COLO829 (cell line): ENCODE results near the gene LRRC61.
"Not testable (repeated sequence)": the region's sequence is repeated elsewhere in the genome, so short reads cannot be mapped to it uniquely, and the experiment has no call there.

Experiments
- DNase-seq: peaks from one replicate; pipeline ENCODE4 v3.0.0; 2012; ENCODE audit warnings: low spot score

The LRRC61 gene

GRCh38 chr7:150307904-150308303, 15.3 kb upstream of the LRRC61 start:
- DNase-seq, result no peak

- DNase-seq, result no peak
Measured at GRCh38 chr7:150308575-150308974, 14.6 kb upstream of the LRRC61 start.

DNA sequence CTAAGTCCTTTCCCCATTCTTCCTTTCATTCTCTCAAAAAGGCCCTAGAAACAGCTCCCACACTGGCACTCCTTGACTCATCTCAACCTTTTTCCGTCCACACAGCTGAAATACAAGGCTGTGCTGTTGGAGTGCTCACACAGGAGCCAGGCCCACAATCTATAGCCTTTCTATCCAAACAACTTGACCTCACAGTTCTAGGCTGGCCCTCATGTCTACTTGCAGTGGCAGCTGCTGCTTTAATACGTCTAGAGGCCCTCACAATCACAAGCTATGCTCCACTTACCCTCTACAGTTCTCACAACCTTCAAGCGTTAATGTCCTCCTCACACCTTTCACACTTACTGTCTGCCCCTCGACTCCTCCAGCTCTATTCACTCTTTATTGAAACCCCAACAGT, 12.0 kb upstream of the LRRC61 start:
- DNase-seq, result no peak

DNA sequence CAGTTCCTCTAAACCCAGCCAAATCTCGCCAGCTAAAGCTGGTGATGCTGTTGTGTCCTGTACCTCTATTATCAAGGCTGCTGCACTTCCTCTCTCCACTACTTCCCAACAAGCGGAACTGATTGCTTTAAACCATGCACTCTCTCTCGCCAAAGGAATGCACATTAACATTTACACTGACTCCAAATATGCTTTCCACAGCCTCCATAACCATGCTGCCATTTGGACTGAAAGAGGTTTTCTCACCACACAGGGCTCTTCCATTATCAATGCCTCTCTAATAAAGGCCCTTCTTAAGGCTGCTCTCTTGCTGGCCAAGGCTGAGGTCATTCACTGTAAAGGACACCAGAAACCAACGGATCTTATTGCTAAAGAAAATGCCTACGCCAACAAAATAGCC, 11.4 kb upstream of the LRRC61 start:
- peak; percentile 31 for DNase-seq

- not testable (repeated sequence) for DNase-seq
Measured at GRCh38 chr7:150312649-150313366, 10.3 kb upstream of the LRRC61 start.

GRCh38 chr7:150313367-150313809, 9.8 kb upstream of the LRRC61 start:
- DNase-seq, result no peak

- no peak for DNase-seq
Measured at GRCh38 chr7:150313870-150314269, 9.3 kb upstream of the LRRC61 start.

DNA sequence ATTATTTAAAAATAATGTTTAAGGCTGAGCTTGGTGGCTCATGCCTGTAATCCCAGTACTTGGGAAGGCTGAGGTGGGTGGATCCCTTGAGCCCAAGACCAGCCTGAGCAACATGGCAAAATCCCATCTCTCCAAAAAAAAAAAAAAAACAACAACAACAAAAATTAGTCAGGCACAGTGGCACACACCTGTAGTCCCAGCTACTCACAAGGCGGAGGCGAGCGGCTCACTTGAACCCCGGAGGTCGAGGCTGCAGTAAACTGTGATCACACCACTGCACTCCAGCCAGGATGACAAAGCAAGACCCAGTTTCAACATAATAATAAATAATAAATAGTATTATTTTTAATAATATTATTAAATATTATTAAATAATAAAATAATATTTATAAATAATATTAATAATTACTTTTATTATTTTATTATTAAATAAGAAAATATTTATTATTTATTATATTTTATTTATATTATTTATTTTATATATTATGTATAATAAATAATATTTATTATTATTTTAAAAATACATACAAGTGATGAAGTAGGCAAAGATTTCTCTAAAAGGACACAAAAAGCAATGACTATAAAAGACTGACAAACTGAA, 8.4 kb upstream of the LRRC61 start:
- no peak for DNase-seq

GRCh38 chr7:150316987-150317386, 6.2 kb upstream of the LRRC61 start:
- DNase-seq, result not testable (repeated sequence)

DNA sequence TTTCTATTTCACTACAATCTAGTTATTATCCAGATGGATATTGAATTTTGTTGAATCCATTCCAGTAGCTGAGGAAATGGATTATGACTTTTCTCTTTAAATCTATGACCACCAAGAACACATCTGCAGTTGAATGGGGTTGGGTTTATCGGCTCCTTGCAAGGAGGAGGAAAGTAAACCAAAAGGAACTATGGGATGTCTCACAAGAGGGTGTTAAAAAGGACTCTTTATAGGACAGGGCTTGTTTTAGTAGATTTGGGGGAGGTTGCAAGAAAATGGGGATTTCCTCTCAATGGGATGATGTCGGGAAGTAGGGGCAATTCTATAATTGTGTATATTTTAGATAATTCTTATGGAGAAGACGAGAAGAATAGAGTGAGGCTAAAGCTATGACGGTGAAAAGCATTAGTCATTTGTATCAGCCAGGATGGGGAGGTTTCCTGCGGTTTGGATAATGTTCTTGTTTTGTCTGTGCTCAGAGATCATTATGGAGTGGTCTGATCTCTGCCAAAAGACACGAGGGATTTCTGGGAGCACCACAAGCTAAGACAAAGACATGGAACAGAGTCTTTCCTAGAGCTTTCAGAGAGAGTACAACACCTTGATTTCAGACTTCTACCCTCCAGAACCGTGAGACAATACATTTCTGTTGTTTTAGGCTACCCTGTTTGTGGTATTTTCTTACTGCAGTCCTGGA, 5.3 kb upstream of the LRRC61 start:
- DNase-seq, result no peak

DNA sequence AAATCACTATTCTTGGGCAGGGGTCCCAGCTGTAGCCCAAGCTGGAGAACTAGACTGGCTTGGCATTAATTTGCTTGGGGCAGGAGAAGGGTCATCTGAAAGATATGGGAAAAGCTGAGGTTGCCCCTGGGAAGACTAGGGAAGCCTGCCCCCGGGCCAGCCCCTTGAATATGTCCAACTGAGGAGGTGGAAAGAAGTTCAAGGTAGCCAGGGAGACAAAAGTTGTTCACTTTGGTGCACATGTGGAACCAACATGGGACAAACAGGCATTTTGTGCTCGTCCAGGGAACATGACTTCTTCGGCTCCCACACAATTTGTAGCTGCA, 1.4 kb upstream of the LRRC61 start:
- DNase-seq, result no peak

DNA sequence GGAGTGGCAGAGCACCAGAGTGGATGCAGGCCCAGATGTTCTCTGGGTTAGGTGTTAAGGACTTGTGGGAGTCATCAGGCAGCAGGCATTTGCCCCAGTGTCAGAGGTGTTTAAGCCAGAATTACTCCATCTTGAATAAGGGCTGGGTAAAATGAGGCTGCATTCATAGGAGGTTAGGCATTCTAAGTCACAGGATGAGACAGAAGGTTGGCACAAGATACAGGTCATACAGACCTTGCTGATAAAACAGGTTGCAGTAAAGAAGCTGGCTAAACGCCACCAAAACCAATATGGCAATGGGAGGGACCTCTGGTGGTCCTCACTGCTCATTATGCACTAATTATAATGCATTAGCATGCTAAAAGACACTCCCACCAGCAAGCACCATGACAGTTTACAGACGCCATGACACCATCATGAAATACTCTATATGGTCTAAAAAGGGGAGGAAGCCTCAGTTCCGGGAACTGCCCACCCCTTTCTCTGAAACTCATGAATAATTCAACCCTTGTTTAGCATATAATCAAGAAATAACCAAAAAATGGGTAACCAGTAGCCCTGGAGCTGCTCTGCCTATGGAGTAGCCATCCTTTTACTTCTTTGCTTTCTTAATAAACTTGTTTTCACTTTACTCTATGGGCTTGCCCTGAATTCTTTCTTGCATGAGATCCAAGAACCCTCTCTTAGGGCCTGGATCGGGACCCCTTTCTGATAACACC, 882 bp upstream of the LRRC61 start:
- no peak for DNase-seq

GRCh38 chr7:150323682-150324372, 672 bp downstream of the LRRC61 start:
- DNase-seq, result no peak

GRCh38 chr7:150324373-150324961, 1.3 kb downstream of the LRRC61 start:
- DNase-seq, result no peak

DNA sequence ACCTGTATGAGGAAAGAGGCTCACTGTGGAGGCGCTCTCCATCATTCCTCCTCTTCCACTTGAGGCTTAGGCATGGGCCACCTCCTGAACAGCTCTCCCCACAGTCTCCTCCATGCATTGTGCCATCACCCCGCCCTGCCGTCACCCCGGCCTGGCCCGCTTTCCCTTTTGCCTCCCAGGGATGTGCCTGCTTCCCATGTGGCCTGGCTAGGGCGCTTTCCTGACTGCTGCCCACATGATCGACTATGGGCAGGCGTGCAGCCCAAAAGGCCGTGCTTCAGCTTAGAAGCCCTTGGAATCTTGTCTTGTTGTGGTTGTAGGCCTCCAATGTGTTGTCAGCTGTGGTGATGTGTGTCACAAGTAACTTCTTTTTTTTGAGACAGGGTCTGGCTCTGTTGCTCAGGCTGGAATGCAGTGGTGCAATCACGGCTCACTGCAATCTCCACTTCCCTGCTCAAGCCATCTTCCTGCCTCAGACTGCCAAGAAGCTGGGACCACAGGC, 2.0 kb downstream of the LRRC61 start:
- no peak for DNase-seq

DNA sequence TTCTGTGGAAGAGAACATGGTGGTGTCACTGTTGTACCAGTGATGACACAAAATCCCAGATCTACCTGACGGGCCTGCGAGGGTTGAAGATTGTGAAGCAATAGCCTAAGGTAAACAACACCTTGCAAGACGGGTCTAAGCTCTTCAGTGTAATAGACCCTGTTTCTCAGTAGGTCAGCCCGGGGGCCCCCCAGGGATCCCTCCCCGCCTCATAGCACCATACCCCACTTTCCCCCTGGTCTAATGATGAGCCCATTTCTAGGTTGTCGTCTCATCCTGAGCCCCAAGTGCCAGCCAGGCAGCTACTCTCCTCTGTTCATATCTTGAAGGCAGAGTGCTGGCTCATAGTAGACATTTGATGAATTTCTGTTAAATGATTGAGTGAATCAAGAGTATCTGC, 2.7 kb downstream of the LRRC61 start:
- no peak for DNase-seq

DNA sequence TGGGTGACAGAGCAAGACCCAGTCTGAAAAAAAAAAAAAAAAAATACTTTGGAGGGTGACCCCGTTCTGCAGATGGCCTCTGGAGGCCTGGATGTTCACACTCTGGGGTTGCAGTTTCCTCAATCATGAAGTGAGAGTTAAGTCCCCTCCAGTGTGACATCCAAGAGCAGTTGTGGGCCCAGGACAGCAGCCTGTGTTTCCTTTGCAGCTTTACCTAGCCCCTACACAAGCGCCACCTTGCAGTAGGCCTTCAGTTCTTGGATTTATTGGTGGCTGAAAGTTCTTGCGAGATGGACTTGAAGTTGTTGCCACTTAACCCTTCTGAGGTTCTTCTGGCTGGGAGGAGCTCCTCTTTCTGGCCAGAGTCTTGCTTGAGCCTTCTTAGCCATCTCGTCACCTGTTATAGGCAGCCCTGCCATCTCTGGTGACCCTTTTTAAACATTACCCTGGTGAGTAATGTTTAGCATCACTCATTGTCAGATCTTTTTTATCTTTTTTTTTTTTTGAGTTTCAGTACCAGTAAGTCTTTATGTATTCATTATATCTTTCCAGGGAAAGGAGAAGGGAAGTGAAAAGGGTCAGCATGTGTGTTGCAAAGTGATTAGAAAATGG, 3.6 kb downstream of the LRRC61 start:
- DNase-seq, result no peak

- DNase-seq, result no peak
Measured at GRCh38 chr7:150327308-150327707, 4.2 kb downstream of the LRRC61 start.

DNA sequence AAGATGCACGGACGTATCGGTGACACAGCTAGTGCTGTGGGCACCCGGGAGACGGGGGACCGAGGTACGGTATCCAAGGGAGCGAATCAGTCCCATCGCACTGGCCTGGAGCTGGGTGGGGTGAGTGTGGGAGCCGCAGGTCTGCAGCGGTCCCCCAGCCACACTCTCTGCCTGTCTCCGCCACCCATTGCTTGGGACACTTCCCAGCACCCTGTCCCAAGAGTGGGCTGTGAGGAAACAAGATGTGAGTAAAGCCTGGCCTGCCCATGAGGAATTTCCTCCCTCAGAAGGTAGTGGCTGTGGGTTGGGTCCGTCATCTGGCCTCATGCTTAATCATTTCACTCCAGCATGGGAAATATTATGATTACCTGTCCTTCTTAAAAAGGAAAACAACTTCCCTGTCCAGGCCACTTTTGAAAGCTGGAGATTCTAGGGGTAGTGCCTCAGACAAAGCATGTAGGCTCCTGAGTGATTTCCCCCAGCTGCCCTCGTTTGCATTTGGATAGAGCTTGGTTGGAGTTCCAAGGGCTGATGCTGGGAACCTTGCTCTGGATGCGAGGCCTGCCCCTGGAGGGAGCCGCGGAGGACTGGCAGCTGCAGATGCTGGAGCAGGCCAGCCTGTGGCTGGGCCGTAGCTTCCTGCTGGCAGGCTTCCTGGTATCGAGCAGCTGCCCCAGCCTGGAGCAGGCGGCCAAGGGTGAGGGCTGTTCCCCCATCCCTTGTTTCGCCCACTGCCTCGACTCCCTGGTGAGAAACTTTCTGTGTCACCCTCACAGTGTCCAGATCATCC, 6.4 kb downstream of the LRRC61 start:
- DNase-seq, result no peak

DNA sequence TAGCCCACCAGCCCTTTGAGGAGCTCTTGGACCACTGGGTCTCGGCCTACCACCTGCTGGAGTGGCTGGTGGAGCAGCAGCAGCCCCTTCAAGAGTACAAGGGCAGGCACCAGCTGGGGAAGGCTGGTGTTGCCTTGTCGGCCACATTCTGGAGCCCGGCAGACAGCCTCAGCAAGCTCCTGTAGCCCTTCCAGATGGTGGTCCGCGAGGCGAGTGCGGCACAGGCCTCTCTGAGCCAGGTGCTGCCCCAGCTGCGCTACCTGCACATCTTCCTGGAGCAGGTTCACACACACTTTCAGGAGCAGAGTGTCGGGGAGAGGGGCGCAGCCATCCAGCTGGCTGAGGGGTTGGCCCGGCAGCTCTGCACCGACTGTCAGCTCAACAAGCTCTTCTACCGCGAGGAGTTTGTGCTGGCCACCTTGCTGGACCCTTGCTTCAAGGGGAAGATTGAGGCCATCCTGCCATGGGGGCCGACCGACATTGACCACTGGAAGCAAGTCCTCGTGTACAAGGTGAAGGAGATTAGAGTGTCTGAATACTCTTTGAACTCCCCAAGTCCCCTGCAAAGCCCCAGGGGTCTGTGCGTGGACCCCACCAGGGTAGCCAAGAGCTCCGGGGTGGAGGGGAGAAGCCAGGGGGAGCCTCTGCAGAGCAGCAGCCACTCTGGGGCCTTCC, 7.2 kb downstream of the LRRC61 start:
- no peak for DNase-seq
